ENCODE measurements around the gene FLT4. TPM values are rescaled to one million over a fixed set of nuclear protein-coding genes. Genes with fewer than 3 reads are reported as not detected.

The FLT4 gene
- total and polyA plus RNA-seq, 7 donors: 0.23 to 16.9 (median 6.2) TPM

DNA sequence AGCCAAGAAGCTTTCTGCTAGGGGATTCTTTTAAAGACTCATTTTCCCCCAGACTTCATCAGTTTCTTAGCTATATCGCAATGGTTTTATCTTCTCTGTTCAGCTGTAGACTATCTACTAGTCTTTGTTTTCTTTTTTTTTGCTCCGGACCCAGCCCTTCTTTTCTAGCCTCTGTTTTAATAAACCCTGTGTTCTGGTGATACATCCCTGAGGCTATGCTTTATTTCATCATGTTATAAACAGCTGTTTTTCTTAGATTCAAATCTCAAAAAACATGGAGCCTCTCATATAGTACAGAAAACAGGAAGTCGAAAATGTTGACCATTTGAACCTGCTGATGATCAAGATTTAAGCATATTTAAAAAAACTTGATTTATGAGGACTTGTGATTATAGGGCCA is 95.9 kb downstream of the FLT4 start:
- H3K9me3 ChIP-seq: no peaks in the 10 kb centered on the region
- intact Hi-C loops (cut with DNase I): no loop called here
- peaks cover 0 to 46% (median 2%) of the 10 kb centered on the region in 4 donors for H3K36me3 ChIP-seq

More for the DNA sequence above, 95.9 kb downstream of the FLT4 start:
- WGBS, 2 donors: 93 to 96% methylated on average over 3 of the region's 3 CpGs
- no peak for TF ChIP-seq POLR2AphosphoS5 (IDR thresholded peaks at IDR 0.05)
- no peak for TF ChIP-seq POLR2A (IDR thresholded peaks at IDR 0.05)
- no peak for TF ChIP-seq CTCF (IDR thresholded peaks at IDR 0.05)
- TF ChIP-seq EP300 (IDR thresholded peaks at IDR 0.05): no peak
- DNase-seq: no peak
- H3K4me3 ChIP-seq: no peak overlapping the region
- H3K4me1 ChIP-seq: no peaks in the 10 kb centered on the region
- H3K27ac ChIP-seq: no peak overlapping the region
- H3K27me3 ChIP-seq: no peaks in the 10 kb centered on the region

Other genes starting within 250 kb of the FLT4 start
- 10 to 100 TPM; 16.0 to 21.8 (median 17.8) TPM for gene CNOT6, start 155.2 kb downstream of the FLT4 start, total RNA-seq
- 10 to 100 TPM in 2 of 3 donors, 1 to 10 TPM in 1; 7.2 to 11.6 (median 10.3) TPM for gene CNOT6, start 155.2 kb downstream of the FLT4 start, polyA plus RNA-seq
- gene SCGB3A1, start 58.1 kb downstream of the FLT4 start, total RNA-seq: not detected
- gene SCGB3A1, start 58.1 kb downstream of the FLT4 start, polyA plus RNA-seq: under 1 TPM in 1 of 3 donors, not detected in 2; 0.83 TPM
- gene OR2Y1, start 90.5 kb upstream of the FLT4 start, total RNA-seq: not detected
- gene OR2Y1, start 90.5 kb upstream of the FLT4 start, polyA plus RNA-seq: not detected
- 100 to 1,000 TPM in 3 of 4 donors, 10 to 100 TPM in 1; 94.5 to 149 (median 121) TPM for gene MGAT1, start 153.2 kb upstream of the FLT4 start, total RNA-seq
- 100 to 1,000 TPM in 1 of 3 donors, 10 to 100 TPM in 2; 41.4 to 134 (median 71.2) TPM for gene MGAT1, start 153.2 kb upstream of the FLT4 start, polyA plus RNA-seq
- gene ZFP62, start 211.7 kb upstream of the FLT4 start, total RNA-seq: 10 to 100 TPM; 18.7 to 34.6 (median 27.3) TPM
- gene ZFP62, start 211.7 kb upstream of the FLT4 start, polyA plus RNA-seq: 10 to 100 TPM; 12.9 to 23.7 (median 16.2) TPM
- gene BTNL8, start 249.6 kb upstream of the FLT4 start, total RNA-seq: under 1 TPM in 2 of 4 donors, not detected in 2; 0.27 to 0.71 TPM
- 10 to 100 TPM; 15.6 to 32.2 (median 16.0) TPM for gene BTNL8, start 249.6 kb upstream of the FLT4 start, polyA plus RNA-seq

All from sigmoid colon (tissue), 7 donors.